HG02938 (cell line): ENCODE measurements around the gene POP4.
"Not testable (repeated sequence)": the region's sequence is repeated elsewhere in the genome, so short reads cannot be mapped to it uniquely, and the experiment has no call there.

Source experiments
- ATAC-seq: cut with Tn5 transposase; IDR thresholded peaks from one replicate; pipeline ENCODE4 v1.9.1; 2021; ENCODE audit warnings: mild to moderate bottlenecking, moderate library complexity; ENCODE audit not compliant: unreplicated experiment

POP4 gene

GRCh38 chr19:29610574-29611271 lies 4.6 kb downstream of the POP4 start:
- peak; percentile 73 for ATAC-seq

GRCh38 chr19:29612121-29612520 lies 6.0 kb downstream of the POP4 start:
- no peak for ATAC-seq

GRCh38 chr19:29612801-29613595 lies 6.9 kb downstream of the POP4 start:
- no peak for ATAC-seq

GRCh38 chr19:29614046-29614445 lies 8.0 kb downstream of the POP4 start:
- ATAC-seq = no peak

GRCh38 chr19:29614780-29615179 lies 8.7 kb downstream of the POP4 start:
- no peak for ATAC-seq

GRCh38 chr19:29615891-29616425 lies 9.9 kb downstream of the POP4 start:
- ATAC-seq = no peak

GRCh38 chr19:29616541-29616940 lies 10.5 kb downstream of the POP4 start:
- ATAC-seq = no peak

GRCh38 chr19:29617366-29618266 lies 11.5 kb downstream of the POP4 start:
- ATAC-seq = no peak

- no peak for ATAC-seq
These were observed 12.4 kb downstream of the POP4 start for GRCh38 chr19:29618434-29618833.

GRCh38 chr19:29618871-29619270 lies 12.8 kb downstream of the POP4 start:
- no peak for ATAC-seq

GRCh38 chr19:29620931-29621351 lies 14.9 kb downstream of the POP4 start:
- no peak for ATAC-seq

- no peak for ATAC-seq
These were observed 16.3 kb downstream of the POP4 start for GRCh38 chr19:29622166-29623070.

- no peak for ATAC-seq
These were observed 17.8 kb downstream of the POP4 start for GRCh38 chr19:29623726-29624488.

- no peak for ATAC-seq
These were observed 18.6 kb downstream of the POP4 start for GRCh38 chr19:29624489-29625185.

GRCh38 chr19:29625186-29625651 lies 19.1 kb downstream of the POP4 start:
- no peak for ATAC-seq

GRCh38 chr19:29626386-29626785 lies 20.3 kb downstream of the POP4 start:
- ATAC-seq = no peak

GRCh38 chr19:29626832-29627231 lies 20.7 kb downstream of the POP4 start:
- not testable (repeated sequence) for ATAC-seq

- ATAC-seq = no peak
These were observed 22.7 kb downstream of the POP4 start for GRCh38 chr19:29628661-29629385.
